DND-41 (cell line): ENCODE data around the gene KRT81.
"Not testable (repeated sequence)": the region's sequence is repeated elsewhere in the genome, so short reads cannot be mapped to it uniquely, and the experiment has no call there.

Source experiments
- ATAC-seq: fragments of 200-7000 bp; cut with Tn5 transposase; 3 replicates; pipeline ENCODE4 v1.9.1; 2021; ENCODE audit warnings: low read depth; ENCODE audit not compliant: insufficient read depth
- DNase-seq: peaks from one replicate; pipeline ENCODE4 v3.0.0-alpha.2; 2020
- H2AFZ ChIP-seq: 2 replicates; pipeline ENCODE4 v1.6.0; 2012; ENCODE audit warnings: low read depth, low read length
- H3K27ac ChIP-seq: 2 replicates; pipeline ENCODE4 v1.5.1; 2012; ENCODE audit warnings: low read length, inconsistent platforms
- H3K27me3 ChIP-seq: fragments of 200-600 bp; sonication (generic); 2 replicates; pipeline ENCODE4 v1.6.0; 2012; ENCODE audit warnings: low read length, mild to moderate bottlenecking, inconsistent platforms; ENCODE audit not compliant: insufficient read depth, poor library complexity
- H3K36me3 ChIP-seq: 2 replicates; pipeline ENCODE4 v1.5.1; 2012; ENCODE audit warnings: low read length, inconsistent platforms; ENCODE audit not compliant: insufficient read depth
- H3K4me1 ChIP-seq: 2 replicates; pipeline ENCODE4 v1.5.1; 2012; ENCODE audit warnings: mild to moderate bottlenecking, low read length; ENCODE audit not compliant: insufficient read depth
- H3K4me2 ChIP-seq: 2 replicates; pipeline ENCODE4 v1.6.0; 2012; ENCODE audit warnings: mild to moderate bottlenecking, moderate library complexity, low read length, inconsistent platforms; ENCODE audit not compliant: insufficient read depth
- H3K4me3 ChIP-seq, 2 experiments: fragments of 200-600 bp in 1 of 2; shearing (Covaris generic) in 1 of 2; 2 replicates each; pipeline ENCODE4 v1.5.1; 2012 to 2016; ENCODE audit warnings: inconsistent platforms in 2 of 2, low read length in 2 of 2, mild to moderate bottlenecking in 2 of 2, low read depth in 1 of 2, moderate library complexity in 1 of 2
- H3K79me2 ChIP-seq: 2 replicates; pipeline ENCODE4 v1.6.0; 2012; ENCODE audit warnings: low read length, inconsistent platforms; ENCODE audit not compliant: insufficient read depth
- H3K9ac ChIP-seq: 2 replicates; pipeline ENCODE4 v1.6.0; 2012; ENCODE audit warnings: low read depth, mild to moderate bottlenecking, inconsistent platforms, low read length, moderate library complexity
- H3K9me3 ChIP-seq: 2 replicates; pipeline ENCODE4 v1.5.1; 2012; ENCODE audit warnings: low read length, moderate library complexity, mild to moderate bottlenecking, inconsistent platforms; ENCODE audit not compliant: insufficient read depth, severe bottlenecking
- H4K20me1 ChIP-seq: 2 replicates; pipeline ENCODE4 v1.6.0; 2012; ENCODE audit warnings: low read length; ENCODE audit not compliant: insufficient read depth
- CTCF ChIP-seq: IDR thresholded peaks from 2 replicates; pipeline ENCODE4 v1.5.1; 2012; ENCODE audit warnings: borderline replicate concordance, low read length, moderate library complexity, mild to moderate bottlenecking; ENCODE audit not compliant: poor library complexity, severe bottlenecking; ENCODE audit errors: extremely low read depth
- EZH2 ChIP-seq: IDR thresholded peaks from 3 replicates; pipeline ENCODE4 v1.6.1; 2012; ENCODE audit warnings: borderline replicate concordance, low read depth, mild to moderate bottlenecking, moderate library complexity, low read length, inconsistent platforms; ENCODE audit not compliant: severe bottlenecking

KRT81 gene

DNA sequence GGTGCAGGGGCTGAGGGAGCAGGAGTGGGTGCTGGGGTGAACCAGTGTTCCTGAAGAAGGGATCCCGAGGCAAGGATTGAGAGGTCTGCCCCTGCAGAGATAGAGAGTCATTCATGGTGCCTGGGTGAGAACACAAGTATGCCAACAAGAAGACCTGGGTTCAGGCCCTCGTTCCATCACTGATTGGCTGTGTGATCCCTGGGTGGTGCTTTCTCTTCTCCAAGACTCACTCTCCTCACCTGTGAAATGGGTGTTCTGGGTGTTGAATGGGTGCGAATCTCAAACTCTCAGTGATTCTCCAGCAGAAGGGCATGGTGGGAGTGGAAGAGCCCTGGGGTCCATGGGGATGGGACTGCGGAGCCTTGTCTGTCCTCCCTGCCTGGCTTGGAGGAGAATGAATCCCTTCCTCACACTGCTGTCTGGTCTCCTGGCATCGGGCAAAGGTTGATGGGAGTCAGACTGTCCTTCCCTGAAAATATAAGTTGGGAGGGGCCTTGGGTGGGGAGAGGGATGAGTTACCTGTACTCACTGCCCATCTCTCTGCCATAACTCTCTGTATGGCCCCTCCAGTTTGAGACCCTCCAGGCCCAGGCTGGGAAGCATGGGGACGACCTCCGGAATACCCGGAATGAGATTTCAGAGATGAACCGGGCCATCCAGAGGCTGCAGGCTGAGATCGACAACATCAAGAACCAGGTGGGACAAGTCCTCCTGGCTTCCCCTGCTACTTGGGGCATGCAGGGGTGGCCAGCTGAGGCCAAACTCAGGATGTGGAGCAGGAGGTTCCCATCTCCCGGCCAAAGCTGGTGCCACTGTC, 48.7 kb downstream of the KRT81 start:
- Histone ChIP-seq H3K27ac (no peak overlapping the region), H3K27me3 (peaks cover 6% of the 10 kb centered on the region), H3K4me1 (no peaks in the 10 kb centered on the region), H3K4me2 (no peak overlapping the region), H3K9ac (no peak overlapping the region), H2AFZ (no peak overlapping the region), H3K4me3 (no peak overlapping the region), H3K79me2 (no peaks in the 10 kb centered on the region), H3K9me3 (no peaks in the 10 kb centered on the region), H3K36me3 (no peaks in the 10 kb centered on the region), H4K20me1 (peaks cover 5% of the 10 kb centered on the region; the same call in 1 of the 2 replicates)
- DNase-seq (no peak), ATAC-seq (no peak)
- TF ChIP-seq EZH2, result no peak
- no peak for TF ChIP-seq CTCF

- no peak overlapping the region for H2AFZ ChIP-seq
- H3K36me3 ChIP-seq, result no peaks in the 10 kb centered on the region
- no peaks in the 10 kb centered on the region for H3K9me3 ChIP-seq
- H3K79me2 ChIP-seq, result no peaks in the 10 kb centered on the region
- H3K4me1 ChIP-seq, result no peaks in the 10 kb centered on the region
- TF ChIP-seq EZH2, result no peak
- TF ChIP-seq CTCF, result no peak
- H3K4me3 ChIP-seq, result no peak overlapping the region
- H3K27me3 ChIP-seq, result peaks cover 6% of the 10 kb centered on the region
- no peak overlapping the region for H3K27ac ChIP-seq
- no peak overlapping the region for H3K9ac ChIP-seq
- H3K4me2 ChIP-seq, result no peak overlapping the region
- DNase-seq (no peak), ATAC-seq (no peak)
- H4K20me1 ChIP-seq, result peaks cover 5% of the 10 kb centered on the region; the same call in 1 of the 2 replicates
Observed at GRCh38 chr12:52241205-52241842, 50.0 kb downstream of the KRT81 start.

- not testable (repeated sequence) for H2AFZ ChIP-seq, H3K4me3 ChIP-seq, H3K79me2 ChIP-seq, H4K20me1 ChIP-seq, H3K36me3 ChIP-seq, H3K9ac ChIP-seq, H3K4me1 ChIP-seq, ATAC-seq, H3K27ac ChIP-seq, DNase-seq, H3K27me3 ChIP-seq, H3K4me2 ChIP-seq, H3K9me3 ChIP-seq
Observed at GRCh38 chr12:52240247-52240646, 51.1 kb downstream of the KRT81 start.

- no peaks in the 10 kb centered on the region for H3K27me3 ChIP-seq
- TF ChIP-seq CTCF (no peak), EZH2 (no peak)
- no peak overlapping the region for H3K9ac ChIP-seq
- no peak for DNase-seq
- no peak overlapping the region for H3K4me2 ChIP-seq
- no peaks in the 10 kb centered on the region for H3K9me3 ChIP-seq
- no peaks in the 10 kb centered on the region for H3K4me1 ChIP-seq
- peaks cover 5% of the 10 kb centered on the region; the same call in 1 of the 2 replicates for H4K20me1 ChIP-seq
- H3K36me3 ChIP-seq, result no peaks in the 10 kb centered on the region
- no peak overlapping the region for H3K27ac ChIP-seq
- H2AFZ ChIP-seq, result no peak overlapping the region
- H3K4me3 ChIP-seq, result no peak overlapping the region
- no peaks in the 10 kb centered on the region for H3K79me2 ChIP-seq
- ATAC-seq, result no peak
Observed at GRCh38 chr12:52239767-52240166, 51.6 kb downstream of the KRT81 start.
